GM18907 (cell line): ENCODE measurements around the gene CTSE.

Experiments
- ATAC-seq: cut with Tn5 transposase; IDR thresholded peaks from one replicate; pipeline ENCODE4 v1.9.1; 2021; ENCODE audit warnings: mild to moderate bottlenecking, moderate library complexity; ENCODE audit not compliant: unreplicated experiment

CTSE gene

GRCh38 chr1:205994346-205994745, 29.3 kb downstream of the CTSE start:
- ATAC-seq, result no peak

- ATAC-seq, result no peak
These were observed 30.6 kb downstream of the CTSE start for GRCh38 chr1:205993068-205993467.

- ATAC-seq, result no peak
These were observed 31.3 kb downstream of the CTSE start for GRCh38 chr1:205992218-205992882.

GRCh38 chr1:205991237-205991636, 32.5 kb downstream of the CTSE start:
- ATAC-seq, result no peak

GRCh38 chr1:205990226-205990625, 33.5 kb downstream of the CTSE start:
- ATAC-seq, result no peak

GRCh38 chr1:205989786-205990185, 33.9 kb downstream of the CTSE start:
- no peak for ATAC-seq

- ATAC-seq, result no peak
These were observed 35.1 kb downstream of the CTSE start for GRCh38 chr1:205988585-205988995.

- no peak for ATAC-seq
These were observed 36.8 kb downstream of the CTSE start for GRCh38 chr1:205986861-205987260.

- ATAC-seq, result no peak
These were observed 37.4 kb downstream of the CTSE start for GRCh38 chr1:205986292-205986691.

- no peak for ATAC-seq
These were observed 38.2 kb downstream of the CTSE start for GRCh38 chr1:205985330-205986005.

GRCh38 chr1:205983925-205984725, 39.6 kb downstream of the CTSE start:
- ATAC-seq, result no peak

GRCh38 chr1:205981257-205981656, 42.4 kb downstream of the CTSE start:
- ATAC-seq, result no peak

- no peak for ATAC-seq
These were observed 43.3 kb downstream of the CTSE start for GRCh38 chr1:205980237-205980870.

GRCh38 chr1:205979301-205979700, 44.4 kb downstream of the CTSE start:
- no peak for ATAC-seq

- no peak for ATAC-seq
These were observed 45.0 kb downstream of the CTSE start for GRCh38 chr1:205978676-205979075.

GRCh38 chr1:205977402-205978014, 46.2 kb downstream of the CTSE start:
- ATAC-seq, result peak; percentile 67

- ATAC-seq, result no peak
These were observed 46.8 kb downstream of the CTSE start for GRCh38 chr1:205976708-205977401.

- no peak for ATAC-seq
These were observed 47.7 kb downstream of the CTSE start for GRCh38 chr1:205976036-205976435.

GRCh38 chr1:205975387-205975998, 48.2 kb downstream of the CTSE start:
- no peak for ATAC-seq

GRCh38 chr1:205974712-205975111, 49.0 kb downstream of the CTSE start:
- no peak for ATAC-seq
